K562 (cell line): ENCODE data around the gene BRD3. TPM values are rescaled to one million over a fixed set of nuclear protein-coding genes. Genes with fewer than 3 reads are reported as not detected.

Experiments
- ATAC-seq: fragments of 200-7000 bp; cut with Tn5 transposase; 3 replicates; pipeline ENCODE4 v1.9.1; 2020; ENCODE audit warnings: moderate library complexity
- BruUV-seq: library from RNA; stranded (reverse); fragments of 400-500 nt; replicated peaks from 2 replicates; lab custom pipeline; 2021; lab: Mats Ljungman, UMichigan
- CTCF ChIA-PET: fragments of 300-600 bp; formaldehyde crosslinking; extraction: SDS; loops from one replicate; lab custom pipeline; 2021; ENCODE audit warnings: low intra/inter-chr PET ratio; lab: Yijun Ruan, JAX
- POLR2A ChIA-PET: fragments of 300-600, 350-650 bp; sonication (Branson Sonifier 250); formaldehyde crosslinking; extraction: SDS; loops from one replicate; lab custom pipeline; 2021; ENCODE audit warnings: antibody characterized with exemption, inconsistent platforms; lab: Yijun Ruan, JAX
- DNase-seq, 4 experiments: peaks; one replicate each; pipeline versions ENCODE4 v3.0.0 to v3.0.0-alpha.2; 2011 to 2018; ENCODE audit warnings: low spot score in 3 of 4, mixed read lengths in 3 of 4; ENCODE audit errors: extremely low read depth in 1 of 4
- FAIRE-seq: peaks from 2 replicates; lab custom pipeline; 2011; peaks lifted over from hg19 to GRCh38; lab: Jason Lieb, UNC
- H2AFZ ChIP-seq: 2 replicates; pipeline ENCODE4 v1.6.0; 2011; ENCODE audit warnings: low read depth, low read length, control low read depth, inconsistent platforms
- H3K27ac ChIP-seq: fragments of 200-600 bp; 3 replicates; pipeline ENCODE4 v1.8.0; 2011; ENCODE audit warnings: low read depth, mild to moderate bottlenecking, control low read depth, inconsistent platforms, low read length, moderate library complexity, mixed read lengths; ENCODE audit errors: extremely low read depth
- H3K27me3 ChIP-seq, 2 experiments: fragments of 300-600 bp in 1 of 2; 2 replicates in 1 of 2; 3 replicates in 1 of 2; pipeline versions ENCODE4 v1.6.0 to v1.8.0; 2011; ENCODE audit warnings: inconsistent platforms in 2 of 2, low read length in 2 of 2, mild to moderate bottlenecking in 1 of 2, mixed read lengths in 1 of 2, moderate library complexity in 1 of 2; ENCODE audit not compliant: control insufficient read depth in 2 of 2, insufficient read depth in 2 of 2
- H3K36me3 ChIP-seq: fragments of 300-600 bp; 3 replicates; pipeline ENCODE4 v1.8.0; 2011; ENCODE audit warnings: mild to moderate bottlenecking, low read length, inconsistent platforms; ENCODE audit not compliant: control insufficient read depth, insufficient read depth
- H3K4me1 ChIP-seq, 2 experiments: fragments of 200-600 bp in 1 of 2; replicated peaks in 1 of 2; 2 replicates in 1 of 2; 3 replicates in 1 of 2; pipeline versions ENCODE4 v1.5.1 to v1.8.0; 2011; ENCODE audit warnings: inconsistent platforms in 2 of 2, low read length in 2 of 2, mild to moderate bottlenecking in 1 of 2, mixed read lengths in 1 of 2, moderate library complexity in 1 of 2; ENCODE audit not compliant: control insufficient read depth in 2 of 2, insufficient read depth in 2 of 2
- H3K4me2 ChIP-seq: 2 replicates; pipeline ENCODE4 v1.6.1; 2011; ENCODE audit warnings: low read length, control low read depth, inconsistent platforms, mixed read lengths; ENCODE audit not compliant: insufficient read depth
- H3K4me3 ChIP-seq: fragments of 200-600 bp; sonication (generic), shearing (Covaris generic); 2 replicates; pipeline ENCODE4 v1.5.1; 2016; ENCODE audit warnings: control low read depth, inconsistent platforms
- H3K79me2 ChIP-seq: fragments of 200-600 bp; 3 replicates; pipeline ENCODE4 v1.8.0; 2011; ENCODE audit warnings: low read length, inconsistent platforms; ENCODE audit not compliant: control insufficient read depth, insufficient read depth
- H3K9ac ChIP-seq, 2 experiments: 2 replicates each; pipeline versions ENCODE4 v1.6.0 to v1.6.1; 2011; ENCODE audit warnings: low read depth in 2 of 2, low read length in 2 of 2, control low read depth in 1 of 2, inconsistent platforms in 1 of 2, mild to moderate bottlenecking in 1 of 2, mixed read lengths in 1 of 2; ENCODE audit not compliant: insufficient read depth in 1 of 2
- H3K9me1 ChIP-seq: one replicate; pipeline ENCODE4 v1.6.0; 2011; ENCODE audit warnings: inconsistent platforms, mild to moderate bottlenecking, low read length, moderate library complexity; ENCODE audit not compliant: control insufficient read depth, insufficient read depth
- H3K9me3 ChIP-seq: replicated peaks from 2 replicates; pipeline ENCODE4 v1.5.1; 2011; ENCODE audit warnings: low read depth, low read length, inconsistent platforms; ENCODE audit not compliant: control insufficient read depth, insufficient read depth
- H4K20me1 ChIP-seq: replicated peaks from 2 replicates; pipeline ENCODE4 v1.6.1; 2011; ENCODE audit warnings: low read length, inconsistent platforms, mixed read lengths; ENCODE audit not compliant: control insufficient read depth, insufficient read depth
- ATF7 ChIP-seq: fragments of 450-650 bp; IDR thresholded peaks from 2 replicates; pipeline ENCODE4 v1.7.1; 2014; ENCODE audit warnings: mild to moderate bottlenecking, moderate library complexity
- CBX1 ChIP-seq: sonication (generic); IDR thresholded peaks from 2 replicates; pipeline ENCODE4 v1.6.1; 2016; ENCODE audit warnings: antibody characterized with exemption, low read depth, mild to moderate bottlenecking
- DDX20 ChIP-seq: fragments of 450-650 bp; IDR thresholded peaks from 2 replicates; pipeline ENCODE4 v1.6.1; 2016; ENCODE audit warnings: missing genetic modification characterization, low read depth, mild to moderate bottlenecking, missing compliant biosample characterization, moderate library complexity
- E2F3 ChIP-seq: fragments of 250-450 bp; sonication (Bioruptor Pico); IDR thresholded peaks from 2 replicates; pipeline ENCODE4 v1.4.0; 2020; ENCODE audit warnings: mild to moderate bottlenecking
- ETV6 ChIP-seq, 3 experiments: fragments of 150-350 bp in 1 of 3; sonication (generic) in 1 of 3; formaldehyde crosslinking in 1 of 3; IDR thresholded peaks; 2 replicates each; pipeline versions ENCODE4 v1.6.1 to v1.8.0; 2014 to 2022; ENCODE audit warnings: borderline replicate concordance in 2 of 3, low read depth in 2 of 3, antibody characterized with exemption in 1 of 3, low read length in 1 of 3, mild to moderate bottlenecking in 1 of 3, missing genetic modification reagents in 1 of 3
- FOXJ2 ChIP-seq: fragments of 200-800 bp; sonication (Bioruptor generic); IDR thresholded peaks from 2 replicates; pipeline ENCODE4 v1.6.1; 2016; ENCODE audit warnings: missing genetic modification characterization, missing compliant biosample characterization
- FUS ChIP-seq: fragments of 200-400 bp; formaldehyde crosslinking; optimal IDR thresholded peaks from 2 replicates; pipeline ENCODE3; 2017; ENCODE audit warnings: low read depth, low read length
- GTF2A2 ChIP-seq: IDR thresholded peaks from 2 replicates; pipeline ENCODE4 v1.6.1; 2016; ENCODE audit warnings: mild to moderate bottlenecking, missing genetic modification characterization, missing compliant biosample characterization
- PTBP1 ChIP-seq: fragments of 200-400 bp; formaldehyde crosslinking; IDR thresholded peaks from 2 replicates; pipeline ENCODE4 v1.6.1; 2017; ENCODE audit warnings: low read depth, low read length
- SMC3 ChIP-seq: conservative IDR thresholded peaks from 2 replicates; pipeline ENCODE4 v1.6.1; 2011; ENCODE audit warnings: low read depth, low read length, improper control_type of control experiment; ENCODE audit not compliant: insufficient read depth
- SP1 ChIP-seq: sonication (generic); formaldehyde crosslinking; IDR thresholded peaks from 2 replicates; pipeline ENCODE4 v1.8.1; 2022; ENCODE audit warnings: mild to moderate bottlenecking, missing genetic modification reagents
- ZNF175 ChIP-seq: fragments of 200-800 bp; sonication (Bioruptor generic); IDR thresholded peaks from 2 replicates; pipeline ENCODE4 v1.6.1; 2016; ENCODE audit warnings: low read depth, mild to moderate bottlenecking, missing genetic modification characterization, missing compliant biosample characterization
- WGBS: fragments of 100-300 bp; shearing (Covaris generic); methylation state at CpG from one replicate; pipeline ENCODE4 v1.1.6; 2016; ENCODE audit warnings: low coverage, mixed read lengths; ENCODE audit not compliant: insufficient coverage; ENCODE audit errors: missing lambda C conversion rate; 5-methylcytosine and 5-hydroxymethylcytosine counted together
- in situ Hi-C: fragments of 300-500 bp; cut with MboI; formaldehyde crosslinking; loops from 4 replicates; pipeline ENCODE4 v1.15.0; 2018; ENCODE audit warnings: inconsistent platforms, mixed read lengths
- intact Hi-C: fragments of 100-400 bp; cut with micrococcal nuclease; formaldehyde crosslinking; loops from 2 replicates; pipeline ENCODE4 v1.14.2; 2022
- polyA plus RNA-seq, 8 experiments: library from polyadenylated mRNA; depleted of rRNA in 4 of 8; stranded (reverse) in 5 of 8; unstranded in 3 of 8; fragments of >200 nt; fragmentation: Nextera tagmentation in 2 of 8; fragmentation: Illumina TruSeq in 1 of 8; extraction: Ambion mirVana in 2 of 8; extraction: Trizol in 1 of 8; gene quantifications; 2 replicates each; pipeline versions ENCODE4 v1.2.1 to v1.2.3, GENCODE V29; 2011 to 2014; ENCODE audit warnings: inconsistent platforms in 1 of 8, missing spikeins in 1 of 8
- total RNA-seq, 7 experiments: library from RNA; depleted of rRNA in 6 of 7; stranded (reverse); fragments of >200 nt in 6 of 7; fragmentation: Illumina TruSeq in 2 of 7; extraction: Trizol in 2 of 7; gene quantifications; 2 replicates each; pipeline versions ENCODE4 v1.2.1 to v1.2.3, GENCODE V29; 2011 to 2021; ENCODE audit warnings: low replicate concordance in 1 of 7
- TF ChIP-seq, protein P1 (sequence below): fragments of 450-650 bp; IDR thresholded peaks from one replicate; pipeline ENCODE4 v1.6.1; 2018; ENCODE audit warnings: mild to moderate bottlenecking, moderate library complexity; ENCODE audit not compliant: partially characterized antibody
- TF ChIP-seq, protein P2 (sequence below): fragments of 250-450 bp; sonication (Bioruptor Pico); IDR thresholded peaks from 2 replicates; pipeline ENCODE4 v1.8.0; 2022; ENCODE audit warnings: inconsistent platforms, mild to moderate bottlenecking, moderate library complexity, borderline replicate concordance
- TF ChIP-seq, protein P3 (sequence below): fragments of 250-450 bp; sonication (Bioruptor Pico); IDR thresholded peaks from 2 replicates; pipeline ENCODE4 v1.8.0; 2022; ENCODE audit warnings: moderate library complexity, mild to moderate bottlenecking, inconsistent platforms

Gene BRD3
- total and polyA plus RNA-seq, 9 of the 15 experiments (the other 6 are each of a cell fraction or from before 2014, with no cell fraction given), result 0.82 to 37.1 (median 4.2) TPM

DNA sequence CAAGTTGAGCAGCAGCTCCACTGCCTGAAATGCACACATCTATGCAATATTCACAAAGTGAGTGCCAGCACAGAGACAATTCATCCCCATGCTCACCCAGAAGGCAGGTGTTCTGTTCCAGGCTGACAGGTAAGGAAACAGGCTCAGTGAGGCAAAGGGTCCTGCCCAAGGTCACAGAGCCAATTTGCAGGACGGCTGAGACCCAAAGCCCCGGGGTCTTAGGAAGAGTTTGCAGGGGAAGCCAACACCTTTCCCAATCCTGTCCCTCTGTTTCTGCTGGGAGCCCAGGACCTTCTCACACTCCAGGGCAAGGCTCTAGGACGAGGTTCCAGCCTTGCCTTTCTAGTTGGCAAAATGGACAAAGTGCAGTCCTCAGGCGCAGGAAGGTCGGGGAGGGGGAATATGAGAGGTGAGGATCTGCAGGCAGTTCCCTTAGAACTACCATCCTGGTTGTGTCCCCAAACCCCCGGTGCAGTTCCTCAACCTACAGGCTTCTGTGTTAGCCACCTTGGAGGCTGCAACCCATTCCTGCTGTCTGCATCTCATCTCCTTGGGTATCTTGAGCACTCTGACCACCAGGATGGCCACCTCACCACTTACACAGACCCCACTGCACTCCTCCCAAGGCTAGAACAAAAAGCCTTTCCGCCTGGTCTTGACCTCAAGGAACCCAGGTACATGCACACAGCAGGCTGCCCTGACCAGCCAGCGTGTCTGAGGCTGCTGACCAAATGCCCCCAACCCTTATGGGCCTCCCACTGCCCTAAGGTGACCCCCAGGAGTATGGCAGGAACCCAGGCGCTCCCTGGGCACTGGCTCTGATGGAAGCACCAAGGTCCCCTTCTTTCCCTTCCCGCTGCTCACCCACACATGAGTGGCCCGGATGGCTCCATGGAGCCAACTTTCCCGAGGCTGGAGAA is 1.9 kb upstream of the BRD3 start:
- BruUV-seq, result no TSS peak
- TF ChIP-seq, protein P1, sequence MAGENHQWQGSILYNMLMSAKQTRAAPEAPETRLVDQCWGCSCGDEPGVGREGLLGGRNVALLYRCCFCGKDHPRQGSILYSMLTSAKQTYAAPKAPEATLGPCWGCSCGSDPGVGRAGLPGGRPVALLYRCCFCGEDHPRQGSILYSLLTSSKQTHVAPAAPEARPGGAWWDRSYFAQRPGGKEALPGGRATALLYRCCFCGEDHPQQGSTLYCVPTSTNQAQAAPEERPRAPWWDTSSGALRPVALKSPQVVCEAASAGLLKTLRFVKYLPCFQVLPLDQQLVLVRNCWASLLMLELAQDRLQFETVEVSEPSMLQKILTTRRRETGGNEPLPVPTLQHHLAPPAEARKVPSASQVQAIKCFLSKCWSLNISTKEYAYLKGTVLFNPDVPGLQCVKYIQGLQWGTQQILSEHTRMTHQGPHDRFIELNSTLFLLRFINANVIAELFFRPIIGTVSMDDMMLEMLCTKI, result no peak
- TF ChIP-seq PTBP1, result no peak
- no peak for TF ChIP-seq E2F3 (CRISPR knock-in tag)
- TF ChIP-seq SP1 (CRISPR knock-in tag), result no peak
- no peak for TF ChIP-seq GTF2A2 (tag)
- TF ChIP-seq, protein P2, sequence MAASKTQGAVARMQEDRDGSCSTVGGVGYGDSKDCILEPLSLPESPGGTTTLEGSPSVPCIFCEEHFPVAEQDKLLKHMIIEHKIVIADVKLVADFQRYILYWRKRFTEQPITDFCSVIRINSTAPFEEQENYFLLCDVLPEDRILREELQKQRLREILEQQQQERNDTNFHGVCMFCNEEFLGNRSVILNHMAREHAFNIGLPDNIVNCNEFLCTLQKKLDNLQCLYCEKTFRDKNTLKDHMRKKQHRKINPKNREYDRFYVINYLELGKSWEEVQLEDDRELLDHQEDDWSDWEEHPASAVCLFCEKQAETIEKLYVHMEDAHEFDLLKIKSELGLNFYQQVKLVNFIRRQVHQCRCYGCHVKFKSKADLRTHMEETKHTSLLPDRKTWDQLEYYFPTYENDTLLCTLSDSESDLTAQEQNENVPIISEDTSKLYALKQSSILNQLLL, result no peak
- TF ChIP-seq, protein P3, sequence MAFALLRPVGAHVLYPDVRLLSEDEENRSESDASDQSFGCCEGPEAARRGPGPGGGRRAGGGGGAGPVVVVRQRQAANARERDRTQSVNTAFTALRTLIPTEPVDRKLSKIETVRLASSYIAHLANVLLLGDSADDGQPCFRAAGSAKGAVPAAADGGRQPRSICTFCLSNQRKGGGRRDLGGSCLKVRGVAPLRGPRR (CRISPR knock-in tag), result no peak
- TF ChIP-seq ETV6 (IDR thresholded peaks at IDR 0.05; ENCODE audit: borderline replicate concordance in 1 of 2, low read depth in 2 of 2, low read length in 1 of 2), result no peak
- TF ChIP-seq ETV6 (CRISPR knock-in tag; IDR thresholded peaks at IDR 0.05; ENCODE audit: borderline replicate concordance), result no peak
- TF ChIP-seq DDX20, result no peak
- no peak for TF ChIP-seq CBX1
- TF ChIP-seq ZNF175 (CRISPR knock-in tag), result no peak
- no peak for TF ChIP-seq FUS
- no peak for TF ChIP-seq ATF7
- TF ChIP-seq FOXJ2 (tag), result no peak
- no peak for TF ChIP-seq SMC3

More for the DNA sequence above, 1.9 kb upstream of the BRD3 start:
- Histone ChIP-seq H3K9me3 (no peaks in the 10 kb centered on the region), H2AFZ (no peak overlapping the region), H3K9me1 (no peaks in the 10 kb centered on the region), H3K36me3 (no peaks in the 10 kb centered on the region), H3K4me3 (no peak overlapping the region), H3K4me2 (peak overlapping the region; percentile 83; the same call in 1 of the 2 replicates), H3K4me1 (peaks cover 10 to 26% of the 10 kb centered on the region in 2 experiments; a peak in 4 of 5 replicates), H3K27me3 (peaks cover 38 to 55% of the 10 kb centered on the region in 2 experiments), H3K79me2 (peaks cover 25% of the 10 kb centered on the region), H4K20me1 (0 out of 2 replicates have a peak, but pooled peaks cover 3% of the 10 kb centered on the region), H3K9ac (peak overlapping the region in 1 of 2 experiments; percentile 43; a peak in 1 of 4 replicates), H3K27ac (no peak overlapping the region)
- ChIA-PET CTCF (no interaction called here), POLR2A (no interaction called here)
- in situ Hi-C loops (no loop called here), intact Hi-C loops (no loop called here)
- 2% methylated on average over 12 of the region's 12 CpGs for WGBS
- DNase-seq (no peak), FAIRE-seq (no peak), ATAC-seq (no peak)
